Measurements from ENCODE around the gene UBXN6.

Gene UBXN6

DNA sequence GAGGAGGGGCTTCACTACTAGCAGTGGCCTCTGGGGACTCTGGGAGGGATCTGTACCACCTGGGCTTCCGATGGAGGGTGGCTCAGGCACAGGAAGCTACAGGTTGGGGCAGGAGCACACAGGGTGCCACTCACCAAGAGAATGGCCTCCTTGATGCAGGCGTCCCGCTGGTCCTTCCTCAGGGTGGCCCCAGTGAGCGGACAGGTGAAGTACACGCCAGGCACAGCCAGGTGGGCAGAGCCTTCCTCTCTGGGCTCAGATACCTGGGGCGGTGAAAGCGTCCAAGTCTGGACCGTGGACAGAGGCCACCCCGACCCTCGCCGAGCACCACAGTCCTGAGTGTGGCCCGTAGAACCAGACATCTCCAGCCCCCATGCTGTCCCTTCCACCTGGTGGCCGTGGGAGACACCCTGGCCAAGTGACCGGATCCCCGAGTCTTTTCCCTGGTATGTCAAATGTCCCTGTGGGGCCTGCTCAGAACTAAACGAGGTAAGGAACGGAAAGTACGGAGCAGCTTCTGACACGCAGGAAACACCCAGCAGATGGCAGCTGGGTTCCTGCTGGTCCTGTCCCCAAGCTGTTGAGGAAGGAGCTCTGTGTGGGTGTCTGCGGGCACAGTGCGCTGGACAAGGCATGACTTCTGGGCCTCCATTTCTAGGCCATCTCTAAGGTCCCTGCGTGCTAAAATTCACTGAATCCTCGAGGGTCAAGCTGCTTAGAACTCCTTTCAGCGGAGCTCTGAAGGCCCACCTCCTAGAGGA, 5.2 kb downstream of the UBXN6 start:
- H3K27ac ChIP-seq, result no peak overlapping the region
- TF ChIP-seq, protein P1, sequence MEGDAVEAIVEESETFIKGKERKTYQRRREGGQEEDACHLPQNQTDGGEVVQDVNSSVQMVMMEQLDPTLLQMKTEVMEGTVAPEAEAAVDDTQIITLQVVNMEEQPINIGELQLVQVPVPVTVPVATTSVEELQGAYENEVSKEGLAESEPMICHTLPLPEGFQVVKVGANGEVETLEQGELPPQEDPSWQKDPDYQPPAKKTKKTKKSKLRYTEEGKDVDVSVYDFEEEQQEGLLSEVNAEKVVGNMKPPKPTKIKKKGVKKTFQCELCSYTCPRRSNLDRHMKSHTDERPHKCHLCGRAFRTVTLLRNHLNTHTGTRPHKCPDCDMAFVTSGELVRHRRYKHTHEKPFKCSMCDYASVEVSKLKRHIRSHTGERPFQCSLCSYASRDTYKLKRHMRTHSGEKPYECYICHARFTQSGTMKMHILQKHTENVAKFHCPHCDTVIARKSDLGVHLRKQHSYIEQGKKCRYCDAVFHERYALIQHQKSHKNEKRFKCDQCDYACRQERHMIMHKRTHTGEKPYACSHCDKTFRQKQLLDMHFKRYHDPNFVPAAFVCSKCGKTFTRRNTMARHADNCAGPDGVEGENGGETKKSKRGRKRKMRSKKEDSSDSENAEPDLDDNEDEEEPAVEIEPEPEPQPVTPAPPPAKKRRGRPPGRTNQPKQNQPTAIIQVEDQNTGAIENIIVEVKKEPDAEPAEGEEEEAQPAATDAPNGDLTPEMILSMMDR (conservative IDR thresholded peaks at IDR 0.05), result no peak

- TF ChIP-seq, protein P1 (conservative IDR thresholded peaks at IDR 0.05), result no peak
- H3K27ac ChIP-seq, result no peak overlapping the region
Observed at GRCh38 chr19:4449639-4450028, 8.0 kb downstream of the UBXN6 start.

DNA sequence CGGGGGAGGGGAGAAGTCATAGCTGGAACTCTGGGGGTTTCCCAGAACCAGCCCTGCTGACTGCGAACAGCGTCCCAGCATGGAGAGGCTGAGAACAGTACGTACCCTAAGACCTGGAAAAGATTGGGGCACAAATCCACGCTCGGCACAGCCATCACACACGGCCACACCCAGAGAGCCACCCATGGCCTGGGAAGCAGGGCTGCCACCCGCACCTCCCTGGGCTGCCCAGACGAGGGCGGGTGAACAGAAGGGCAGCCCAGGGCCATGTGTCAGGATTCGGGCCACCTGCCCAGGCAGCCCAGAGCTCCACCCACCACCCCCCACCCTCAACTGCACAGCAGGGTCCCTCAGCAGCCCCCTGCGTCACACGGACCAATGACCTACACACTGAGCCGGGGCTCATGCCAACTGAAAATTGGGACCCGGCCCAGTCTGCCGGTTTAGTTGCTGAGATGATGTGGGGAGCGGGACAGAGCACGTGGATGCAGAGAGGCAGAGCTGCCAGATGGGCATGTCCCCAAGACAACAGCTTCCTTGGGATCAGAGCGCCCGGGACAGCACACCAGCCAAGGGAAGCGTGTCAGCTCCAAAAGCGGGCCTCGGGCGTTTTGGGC, 8.5 kb downstream of the UBXN6 start:
- TF ChIP-seq, protein P1 (conservative IDR thresholded peaks at IDR 0.05), result no peak
- H3K27ac ChIP-seq, result no peak overlapping the region

GRCh38 chr19:4448147-4448985, 9.2 kb downstream of the UBXN6 start:
- H3K27ac ChIP-seq, result no peak overlapping the region
- TF ChIP-seq, protein P1 (conservative IDR thresholded peaks at IDR 0.05), result no peak

- no peak overlapping the region for H3K27ac ChIP-seq
- TF ChIP-seq, protein P1 (conservative IDR thresholded peaks at IDR 0.05), result no peak
Observed at GRCh38 chr19:4447327-4448146, 10.1 kb downstream of the UBXN6 start.

DNA sequence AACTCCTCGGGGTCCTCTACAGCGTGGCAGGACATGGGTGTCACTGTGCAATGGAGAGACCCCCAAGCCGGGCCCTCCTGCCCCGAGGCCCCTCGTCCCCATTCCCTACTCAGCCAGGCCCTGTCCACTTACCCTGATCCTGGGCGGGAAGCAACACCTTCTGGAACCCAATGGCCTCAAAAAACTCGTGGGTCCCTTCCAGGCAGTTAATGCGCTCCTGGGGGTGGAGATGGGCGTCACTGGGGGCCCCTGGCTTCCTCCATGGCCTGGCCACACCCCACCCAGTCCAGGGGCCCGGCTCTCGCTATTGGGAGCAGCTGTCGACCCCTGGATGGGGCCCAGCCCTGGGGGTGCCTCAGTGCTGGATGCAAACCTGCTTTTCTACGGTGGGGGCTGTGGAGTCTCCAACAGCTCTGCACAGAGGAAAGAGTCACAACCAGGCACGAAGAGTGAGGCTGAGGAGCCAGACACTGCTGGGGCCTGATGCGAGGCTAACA, 10.8 kb downstream of the UBXN6 start:
- H3K27ac ChIP-seq, result no peak overlapping the region
- TF ChIP-seq, protein P1 (conservative IDR thresholded peaks at IDR 0.05), result no peak

Data from VCaP (cell line).